K562 (cell line): ENCODE data around the gene USH2A. TPM values are rescaled to one million over a fixed set of nuclear protein-coding genes. Genes with fewer than 3 reads are reported as not detected.

Experiments used
- ATAC-seq: fragments of 200-7000 bp; cut with Tn5 transposase; 3 replicates; pipeline ENCODE4 v1.9.1; 2020; ENCODE audit warnings: moderate library complexity
- BruUV-seq: library from RNA; stranded (reverse); fragments of 400-500 nt; replicated peaks from 2 replicates; lab custom pipeline; 2021; lab: Mats Ljungman, UMichigan
- CTCF ChIA-PET: fragments of 300-600 bp; formaldehyde crosslinking; extraction: SDS; loops from one replicate; lab custom pipeline; 2021; ENCODE audit warnings: low intra/inter-chr PET ratio; lab: Yijun Ruan, JAX
- POLR2A ChIA-PET: fragments of 300-600, 350-650 bp; sonication (Branson Sonifier 250); formaldehyde crosslinking; extraction: SDS; loops from one replicate; lab custom pipeline; 2021; ENCODE audit warnings: antibody characterized with exemption, inconsistent platforms; lab: Yijun Ruan, JAX
- DNase-seq, 4 experiments: peaks; one replicate each; pipeline versions ENCODE4 v3.0.0 to v3.0.0-alpha.2; 2011 to 2018; ENCODE audit warnings: low spot score in 3 of 4, mixed read lengths in 3 of 4; ENCODE audit errors: extremely low read depth in 1 of 4
- FAIRE-seq: peaks from 2 replicates; lab custom pipeline; 2011; peaks lifted over from hg19 to GRCh38; lab: Jason Lieb, UNC
- H2AFZ ChIP-seq: 2 replicates; pipeline ENCODE4 v1.6.0; 2011; ENCODE audit warnings: low read depth, low read length, control low read depth, inconsistent platforms
- H3K27ac ChIP-seq: fragments of 200-600 bp; 3 replicates; pipeline ENCODE4 v1.8.0; 2011; ENCODE audit warnings: low read depth, mild to moderate bottlenecking, control low read depth, inconsistent platforms, low read length, moderate library complexity, mixed read lengths; ENCODE audit errors: extremely low read depth
- H3K27me3 ChIP-seq, 2 experiments: fragments of 300-600 bp in 1 of 2; 2 replicates in 1 of 2; 3 replicates in 1 of 2; pipeline versions ENCODE4 v1.6.0 to v1.8.0; 2011; ENCODE audit warnings: inconsistent platforms in 2 of 2, low read length in 2 of 2, mild to moderate bottlenecking in 1 of 2, mixed read lengths in 1 of 2, moderate library complexity in 1 of 2; ENCODE audit not compliant: control insufficient read depth in 2 of 2, insufficient read depth in 2 of 2
- H3K36me3 ChIP-seq: fragments of 300-600 bp; 3 replicates; pipeline ENCODE4 v1.8.0; 2011; ENCODE audit warnings: mild to moderate bottlenecking, low read length, inconsistent platforms; ENCODE audit not compliant: control insufficient read depth, insufficient read depth
- H3K4me1 ChIP-seq, 2 experiments: fragments of 200-600 bp in 1 of 2; replicated peaks in 1 of 2; 2 replicates in 1 of 2; 3 replicates in 1 of 2; pipeline versions ENCODE4 v1.5.1 to v1.8.0; 2011; ENCODE audit warnings: inconsistent platforms in 2 of 2, low read length in 2 of 2, mild to moderate bottlenecking in 1 of 2, mixed read lengths in 1 of 2, moderate library complexity in 1 of 2; ENCODE audit not compliant: control insufficient read depth in 2 of 2, insufficient read depth in 2 of 2
- H3K4me2 ChIP-seq: 2 replicates; pipeline ENCODE4 v1.6.1; 2011; ENCODE audit warnings: low read length, control low read depth, inconsistent platforms, mixed read lengths; ENCODE audit not compliant: insufficient read depth
- H3K4me3 ChIP-seq: fragments of 200-600 bp; sonication (generic), shearing (Covaris generic); 2 replicates; pipeline ENCODE4 v1.5.1; 2016; ENCODE audit warnings: control low read depth, inconsistent platforms
- H3K79me2 ChIP-seq: fragments of 200-600 bp; 3 replicates; pipeline ENCODE4 v1.8.0; 2011; ENCODE audit warnings: low read length, inconsistent platforms; ENCODE audit not compliant: control insufficient read depth, insufficient read depth
- H3K9ac ChIP-seq, 2 experiments: 2 replicates each; pipeline versions ENCODE4 v1.6.0 to v1.6.1; 2011; ENCODE audit warnings: low read depth in 2 of 2, low read length in 2 of 2, control low read depth in 1 of 2, inconsistent platforms in 1 of 2, mild to moderate bottlenecking in 1 of 2, mixed read lengths in 1 of 2; ENCODE audit not compliant: insufficient read depth in 1 of 2
- H3K9me1 ChIP-seq: one replicate; pipeline ENCODE4 v1.6.0; 2011; ENCODE audit warnings: inconsistent platforms, mild to moderate bottlenecking, low read length, moderate library complexity; ENCODE audit not compliant: control insufficient read depth, insufficient read depth
- H3K9me3 ChIP-seq: replicated peaks from 2 replicates; pipeline ENCODE4 v1.5.1; 2011; ENCODE audit warnings: low read depth, low read length, inconsistent platforms; ENCODE audit not compliant: control insufficient read depth, insufficient read depth
- H4K20me1 ChIP-seq: replicated peaks from 2 replicates; pipeline ENCODE4 v1.6.1; 2011; ENCODE audit warnings: low read length, inconsistent platforms, mixed read lengths; ENCODE audit not compliant: control insufficient read depth, insufficient read depth
- ILK ChIP-seq: fragments of 450-650 bp; IDR thresholded peaks from 2 replicates; pipeline ENCODE4 v1.6.1; 2016; ENCODE audit warnings: missing genetic modification characterization, low read depth, mild to moderate bottlenecking, missing compliant biosample characterization, moderate library complexity, borderline replicate concordance
- LARP7 ChIP-seq: fragments of 450-650 bp; IDR thresholded peaks from 2 replicates; pipeline ENCODE4 v1.6.1; 2016
- MXI1 ChIP-seq: IDR thresholded peaks from 2 replicates; pipeline ENCODE4 v1.6.1; 2011; ENCODE audit warnings: low read depth, mild to moderate bottlenecking, improper control_type of control experiment, low read length
- NR2C2 ChIP-seq, 2 experiments: fragments of 200-800 bp in 1 of 2; sonication (Bioruptor generic) in 1 of 2; sonication (generic) in 1 of 2; formaldehyde crosslinking in 1 of 2; IDR thresholded peaks; 2 replicates each; pipeline versions ENCODE4 v1.6.1 to v1.8.0; 2016 to 2022; ENCODE audit warnings: mild to moderate bottlenecking in 1 of 2, missing compliant biosample characterization in 1 of 2, missing genetic modification characterization in 1 of 2, missing genetic modification reagents in 1 of 2
- NR3C1 ChIP-seq: sonication (generic); formaldehyde crosslinking; IDR thresholded peaks from 2 replicates; pipeline ENCODE4 v1.8.1; 2022; ENCODE audit warnings: missing genetic modification reagents
- PTRF ChIP-seq: fragments of 450-650 bp; IDR thresholded peaks from 2 replicates; pipeline ENCODE4 v1.6.1; 2016; ENCODE audit warnings: mild to moderate bottlenecking, missing genetic modification characterization, missing compliant biosample characterization
- RCOR1 ChIP-seq, 2 experiments: IDR thresholded peaks; 2 replicates each; pipeline ENCODE4 v1.6.1; 2012; ENCODE audit warnings: low read depth in 2 of 2, low read length in 2 of 2, borderline replicate concordance in 1 of 2, improper control_type of control experiment in 1 of 2
- RFX7 ChIP-seq: fragments of 250-450 bp; sonication (Bioruptor Pico); IDR thresholded peaks from 2 replicates; pipeline ENCODE4 v1.5.1; 2021; ENCODE audit warnings: mild to moderate bottlenecking
- TAL1 ChIP-seq: fragments of 450-650 bp; IDR thresholded peaks from 2 replicates; pipeline ENCODE4 v1.6.1; 2016; ENCODE audit warnings: mild to moderate bottlenecking
- TOE1 ChIP-seq, 2 experiments: fragments of 450-650 bp in 1 of 2; sonication (generic) in 1 of 2; formaldehyde crosslinking in 1 of 2; IDR thresholded peaks; 2 replicates each; pipeline versions ENCODE4 v1.7.1 to v1.8.0; 2016 to 2022; ENCODE audit warnings: borderline replicate concordance in 2 of 2, mild to moderate bottlenecking in 2 of 2, antibody characterized with exemption in 1 of 2, inconsistent platforms in 1 of 2, low read depth in 1 of 2, missing genetic modification reagents in 1 of 2, moderate library complexity in 1 of 2
- U2AF1 ChIP-seq: fragments of 200-400 bp; formaldehyde crosslinking; optimal IDR thresholded peaks from 2 replicates; pipeline ENCODE3; 2017; ENCODE audit warnings: mild to moderate bottlenecking, low read depth, low read length, moderate library complexity
- ZFP36 ChIP-seq: fragments of 150-350 bp; IDR thresholded peaks from 2 replicates; pipeline ENCODE4 v1.6.1; 2018; ENCODE audit warnings: low read length, low read depth; ENCODE audit not compliant: partially characterized antibody
- ZNF175 ChIP-seq: fragments of 200-800 bp; sonication (Bioruptor generic); IDR thresholded peaks from 2 replicates; pipeline ENCODE4 v1.6.1; 2016; ENCODE audit warnings: low read depth, mild to moderate bottlenecking, missing genetic modification characterization, missing compliant biosample characterization
- ZNF445 ChIP-seq: fragments of 250-450 bp; sonication (Bioruptor Pico); IDR thresholded peaks from 2 replicates; pipeline ENCODE4 v1.4.0; 2020; ENCODE audit warnings: low read depth, mild to moderate bottlenecking, moderate library complexity
- ZNF57 ChIP-seq: fragments of 450-650 bp; formaldehyde crosslinking; IDR thresholded peaks from 2 replicates; pipeline ENCODE4 v1.4.0; 2020; ENCODE audit warnings: mild to moderate bottlenecking, moderate library complexity
- ZZZ3 ChIP-seq: fragments of 450-650 bp; IDR thresholded peaks from 2 replicates; pipeline ENCODE4 v1.6.1; 2016; ENCODE audit warnings: antibody characterized with exemption, mild to moderate bottlenecking, moderate library complexity
- WGBS: fragments of 100-300 bp; shearing (Covaris generic); methylation state at CpG from one replicate; pipeline ENCODE4 v1.1.6; 2016; ENCODE audit warnings: low coverage, mixed read lengths; ENCODE audit not compliant: insufficient coverage; ENCODE audit errors: missing lambda C conversion rate; 5-methylcytosine and 5-hydroxymethylcytosine counted together
- in situ Hi-C: fragments of 300-500 bp; cut with MboI; formaldehyde crosslinking; loops from 4 replicates; pipeline ENCODE4 v1.15.0; 2018; ENCODE audit warnings: inconsistent platforms, mixed read lengths
- intact Hi-C: fragments of 100-400 bp; cut with micrococcal nuclease; formaldehyde crosslinking; loops from 2 replicates; pipeline ENCODE4 v1.14.2; 2022
- polyA plus RNA-seq, 8 experiments: library from polyadenylated mRNA; depleted of rRNA in 4 of 8; stranded (reverse) in 5 of 8; unstranded in 3 of 8; fragments of >200 nt; fragmentation: Nextera tagmentation in 2 of 8; fragmentation: Illumina TruSeq in 1 of 8; extraction: Ambion mirVana in 2 of 8; extraction: Trizol in 1 of 8; gene quantifications; 2 replicates each; pipeline versions ENCODE4 v1.2.1 to v1.2.3, GENCODE V29; 2011 to 2014; ENCODE audit warnings: inconsistent platforms in 1 of 8, missing spikeins in 1 of 8
- total RNA-seq, 7 experiments: library from RNA; depleted of rRNA in 6 of 7; stranded (reverse); fragments of >200 nt in 6 of 7; fragmentation: Illumina TruSeq in 2 of 7; extraction: Trizol in 2 of 7; gene quantifications; 2 replicates each; pipeline versions ENCODE4 v1.2.1 to v1.2.3, GENCODE V29; 2011 to 2021; ENCODE audit warnings: low replicate concordance in 1 of 7
- TF ChIP-seq, protein P1 (sequence below): fragments of 450-650 bp; IDR thresholded peaks from 2 replicates; pipeline ENCODE4 v1.6.1; 2016; ENCODE audit warnings: low read depth, mild to moderate bottlenecking, moderate library complexity

Gene USH2A
- total and polyA plus RNA-seq, 9 of the 15 experiments (the other 6 are each of a cell fraction or from before 2014, with no cell fraction given), result under 0.01 TPM; not detected in 7

- TF ChIP-seq, protein P1, sequence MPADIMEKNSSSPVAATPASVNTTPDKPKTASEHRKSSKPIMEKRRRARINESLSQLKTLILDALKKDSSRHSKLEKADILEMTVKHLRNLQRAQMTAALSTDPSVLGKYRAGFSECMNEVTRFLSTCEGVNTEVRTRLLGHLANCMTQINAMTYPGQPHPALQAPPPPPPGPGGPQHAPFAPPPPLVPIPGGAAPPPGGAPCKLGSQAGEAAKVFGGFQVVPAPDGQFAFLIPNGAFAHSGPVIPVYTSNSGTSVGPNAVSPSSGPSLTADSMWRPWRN, result no peak
- TF ChIP-seq TOE1 (IDR thresholded peaks at IDR 0.05; ENCODE audit: borderline replicate concordance) (no peak), TOE1 (CRISPR knock-in tag; IDR thresholded peaks at IDR 0.05; ENCODE audit: borderline replicate concordance, low read depth) (no peak)
- TF ChIP-seq, all 486 proteins: peak for 0
- Histone ChIP-seq H4K20me1 (no peaks in the 10 kb centered on the region), H3K4me1 (no peaks in the 10 kb centered on the region), H3K27ac (no peak overlapping the region), H3K4me3 (no peak overlapping the region), H3K9me3 (no peaks in the 10 kb centered on the region), H3K27me3 (no peaks in the 10 kb centered on the region), H3K79me2 (no peaks in the 10 kb centered on the region), H3K9ac (no peak overlapping the region), H3K36me3 (no peaks in the 10 kb centered on the region), H3K4me2 (no peak overlapping the region), H3K9me1 (no peaks in the 10 kb centered on the region), H2AFZ (no peak overlapping the region)
- DNase-seq (no peak), FAIRE-seq (no peak), ATAC-seq (no peak)
- intact Hi-C loops, result no loop called here
- in situ Hi-C loops, result no loop called here
- WGBS, result 0% methylated on average over 3 of the region's 3 CpGs
- POLR2A ChIA-PET, result no interaction called here
- CTCF ChIA-PET, result no interaction called here
- no TSS peak for BruUV-seq
These were observed 27.0 kb upstream of the USH2A start for GRCh38 chr1:216450227-216450626.

DNA sequence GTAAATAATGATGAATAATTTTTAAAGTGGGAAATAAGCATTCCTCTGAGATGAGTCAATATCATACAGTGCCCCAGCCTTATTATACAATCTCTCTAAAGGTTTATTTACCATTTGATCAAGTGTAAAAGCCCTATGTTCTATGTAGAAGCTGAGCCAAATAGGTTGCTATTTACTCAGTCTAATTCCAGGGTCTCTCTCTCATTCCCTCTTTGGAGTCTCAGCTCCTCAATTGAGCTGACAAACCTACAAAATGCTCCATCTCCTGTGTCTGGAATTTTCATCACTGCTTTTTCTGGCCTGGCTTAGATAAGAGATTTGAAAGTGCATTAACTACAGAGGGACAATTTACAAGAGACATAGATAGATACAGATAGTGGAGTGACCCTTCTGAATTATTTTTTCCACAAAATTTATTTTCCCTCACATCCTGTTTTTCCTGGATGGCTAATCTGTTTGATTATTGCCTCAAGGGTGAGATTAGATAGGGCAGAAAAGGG lies 24.8 kb upstream of the USH2A start:
- Histone ChIP-seq H3K4me3 (no peak overlapping the region), H3K9ac (no peak overlapping the region), H3K36me3 (no peaks in the 10 kb centered on the region), H3K9me3 (no peaks in the 10 kb centered on the region), H3K27me3 (no peaks in the 10 kb centered on the region), H3K4me2 (no peak overlapping the region), H3K27ac (no peak overlapping the region), H4K20me1 (no peaks in the 10 kb centered on the region), H3K4me1 (no peaks in the 10 kb centered on the region), H3K79me2 (no peaks in the 10 kb centered on the region), H3K9me1 (no peaks in the 10 kb centered on the region), H2AFZ (no peak overlapping the region)
- no peak for ATAC-seq
- intact Hi-C loops (no loop called here), in situ Hi-C loops (no loop called here)
- BruUV-seq, result no TSS peak
- ChIA-PET POLR2A (no interaction called here), CTCF (no interaction called here)
- DNase-seq, result no peak
- no peak for FAIRE-seq
- TF ChIP-seq LARP7 (no peak), ZNF445 (CRISPR knock-in tag) (no peak), ZNF175 (no peak), RCOR1 (IDR thresholded peaks at IDR 0.05; ENCODE audit: borderline replicate concordance in 1 of 2, low read depth in 2 of 2, low read length in 2 of 2) (no peak), NR2C2 (CRISPR knock-in tag; IDR thresholded peaks at IDR 0.05) (no peak), NR2C2 (tag; IDR thresholded peaks at IDR 0.05) (no peak), MXI1 (no peak), U2AF1 (no peak), ZNF57 (no peak), ILK (no peak), NR3C1 (CRISPR knock-in tag) (no peak), ZZZ3 (no peak), RFX7 (CRISPR knock-in tag) (no peak), ZFP36 (no peak), TAL1 (no peak), PTRF (tag) (no peak)
